Ovary (tissue), 3 donors: ENCODE results near the gene NXNL1.

Experiments used
- CTCF ChIP-seq, 3 donors: fragments of 450-650 bp in 2 of 3; fragments of 200-600 bp in 1 of 3; IDR thresholded peaks; one replicate each; pipeline versions ENCODE4 v1.5.1 to v1.8.0; 2016 to 2022; ENCODE audit warnings: antibody characterized with exemption in 3 of 3, mild to moderate bottlenecking in 1 of 3
- POLR2A ChIP-seq: fragments of 450-650 bp; IDR thresholded peaks from one replicate; pipeline ENCODE4 v1.6.1; 2017; ENCODE audit warnings: antibody characterized with exemption, mild to moderate bottlenecking, moderate library complexity
- donor health status: DM: no; HTN: no; CAD: no.

DNA sequence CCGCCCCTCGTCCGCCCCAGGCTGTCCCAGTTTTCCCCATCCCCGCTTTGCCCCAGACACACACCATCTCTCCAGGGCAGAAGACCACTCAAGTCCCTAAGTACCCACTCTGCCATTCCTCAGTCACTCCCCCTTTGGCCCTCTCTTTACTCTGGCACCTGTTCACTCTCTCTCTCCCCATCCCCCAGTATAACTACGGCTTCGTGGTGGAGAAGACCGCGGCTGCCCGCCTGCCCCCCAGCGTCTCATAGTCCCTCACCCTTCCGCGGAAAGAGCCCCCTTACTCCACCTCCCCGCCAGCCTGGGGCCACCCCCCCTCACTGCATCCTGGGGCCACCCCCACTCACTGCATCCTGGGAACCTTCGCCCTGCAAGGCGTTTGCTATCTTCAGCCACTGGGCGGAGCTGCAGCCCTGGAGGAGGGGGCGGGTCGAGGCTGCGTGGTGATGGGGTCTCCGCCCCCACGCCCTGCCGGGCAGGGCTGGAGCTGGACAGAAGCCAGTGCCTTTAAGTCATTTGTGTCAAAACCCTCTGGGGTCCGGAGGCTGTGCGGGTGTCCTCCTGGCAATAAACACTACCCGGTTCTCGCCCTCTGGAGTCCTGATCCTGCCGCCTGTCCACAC, 35.9 kb downstream of the NXNL1 start:
- peak in 2 of 3 donors; percentile 58 to 73 for TF ChIP-seq CTCF (IDR thresholded peaks at IDR 0.05)
- no peak for TF ChIP-seq POLR2A
